ENCODE measurements around the gene F2RL1. TPM values are rescaled to one million over a fixed set of nuclear protein-coding genes. Genes with fewer than 3 reads are reported as not detected.

The F2RL1 gene
- total and polyA plus RNA-seq, 2 of the 8 experiments (the other 6 are each of a cell fraction or from before 2014, with no cell fraction given), result 23.2 to 26.6 TPM

DNA sequence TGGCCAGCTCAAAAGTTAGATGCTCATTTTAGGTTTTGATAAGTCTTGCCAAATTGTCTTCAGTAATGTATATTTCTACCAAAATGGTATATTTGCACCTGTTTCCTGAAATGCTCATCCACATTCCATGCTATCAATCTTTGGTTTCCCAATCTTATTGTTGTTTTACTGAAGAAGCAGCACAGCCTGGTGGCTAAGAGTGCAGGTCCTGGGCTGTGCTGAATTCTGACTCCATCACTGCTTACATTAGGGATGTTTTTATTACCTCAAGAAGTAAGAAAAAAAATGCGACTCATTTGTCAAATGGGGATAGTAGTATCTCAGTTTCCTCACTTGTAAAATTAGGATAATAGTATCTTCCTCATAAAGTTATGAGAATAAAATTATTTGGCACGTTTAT lies 17.4 kb downstream of the F2RL1 start (continued):
- TF ChIP-seq CBX5 (IDR thresholded peaks at IDR 0.05; ENCODE audit: low read depth, low read length), result no peak
